GM19452 (cell line): ENCODE results near the gene PEX12.
"Not testable (repeated sequence)": the region's sequence is repeated elsewhere in the genome, so short reads cannot be mapped to it uniquely, and the experiment has no call there.

Source experiments
- ATAC-seq: cut with Tn5 transposase; IDR thresholded peaks from one replicate; pipeline ENCODE4 v1.9.1; 2021; ENCODE audit not compliant: unreplicated experiment

Gene PEX12

DNA sequence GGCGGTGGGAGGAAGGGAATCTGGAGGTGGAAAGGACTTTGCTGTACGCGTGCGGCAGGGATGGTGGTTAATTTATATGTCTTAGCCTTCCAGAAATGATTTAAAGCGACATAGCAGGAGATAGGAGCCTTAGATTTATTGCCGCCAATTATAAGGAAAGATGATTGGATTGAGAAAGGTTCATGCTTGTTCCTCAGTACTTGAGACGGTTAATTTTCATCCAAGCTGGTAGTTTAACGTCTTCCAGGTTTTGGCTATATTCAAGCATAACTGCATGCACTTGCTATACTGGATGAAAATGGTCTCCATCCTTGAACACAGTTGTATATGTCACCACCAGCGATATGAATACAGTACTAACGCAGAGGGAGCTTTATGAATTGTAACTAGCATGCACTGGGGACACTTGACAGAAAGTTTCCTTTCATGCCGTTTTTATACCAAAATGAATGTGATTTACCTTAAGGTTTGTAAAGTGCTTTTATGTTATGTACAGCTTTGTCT lies 610 bp upstream of the PEX12 start:
- no peak for ATAC-seq

DNA sequence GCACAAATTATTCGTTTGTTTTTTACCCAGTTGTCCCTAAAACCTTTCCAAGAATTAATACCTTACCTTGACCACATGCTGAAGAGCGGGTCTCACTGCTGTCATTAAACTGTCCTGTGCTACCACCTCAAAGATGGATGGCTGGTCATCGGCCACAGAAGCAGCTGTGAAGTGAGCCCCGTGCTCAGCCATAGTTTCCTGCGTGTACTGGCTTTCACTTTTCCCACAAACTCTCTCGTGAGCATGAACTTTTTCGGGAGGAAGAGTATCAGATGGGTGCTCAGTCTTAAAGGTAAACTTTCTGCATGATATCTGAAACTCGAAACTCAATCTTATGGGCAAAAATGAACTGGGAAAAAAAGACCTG lies 558 bp downstream of the PEX12 start:
- no peak for ATAC-seq

DNA sequence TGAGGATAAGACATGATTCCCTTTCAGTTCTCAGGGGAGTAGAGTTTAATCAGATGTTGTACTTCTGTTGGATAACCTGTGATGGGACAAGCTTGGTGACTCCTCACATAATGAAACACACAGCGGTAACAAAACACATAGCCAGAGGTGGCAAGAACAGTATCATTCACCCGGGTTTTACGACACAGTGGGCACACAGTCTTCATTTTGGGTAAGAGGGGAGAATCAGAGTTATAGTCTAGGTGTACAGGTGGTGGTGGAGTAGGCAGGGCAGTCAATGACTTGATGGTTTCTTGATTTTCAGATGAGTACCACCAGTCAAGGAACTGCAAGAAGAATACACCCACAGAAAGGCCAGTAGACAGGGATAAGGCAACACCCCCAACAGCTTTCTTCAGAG lies 2.6 kb downstream of the PEX12 start:
- ATAC-seq = no peak

DNA sequence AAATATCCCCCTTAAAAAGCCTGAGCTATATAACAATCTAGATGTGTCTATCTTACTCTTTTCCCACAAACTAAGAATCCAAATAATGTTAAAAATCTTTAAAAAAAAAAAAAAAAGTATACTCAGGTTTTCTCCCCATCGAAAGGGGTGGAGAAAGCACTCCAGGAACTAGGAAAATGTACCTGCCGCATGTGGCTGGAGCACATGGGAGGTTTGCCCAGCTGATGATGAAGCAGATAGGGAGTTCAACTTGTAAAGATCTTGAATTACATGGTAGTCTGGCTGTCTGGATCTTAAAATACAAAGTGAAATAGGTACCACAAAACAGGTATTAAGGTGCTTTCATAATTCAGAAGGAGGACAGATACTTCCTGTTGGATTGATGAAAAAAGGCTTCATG lies 9.0 kb downstream of the PEX12 start:
- no peak for ATAC-seq

DNA sequence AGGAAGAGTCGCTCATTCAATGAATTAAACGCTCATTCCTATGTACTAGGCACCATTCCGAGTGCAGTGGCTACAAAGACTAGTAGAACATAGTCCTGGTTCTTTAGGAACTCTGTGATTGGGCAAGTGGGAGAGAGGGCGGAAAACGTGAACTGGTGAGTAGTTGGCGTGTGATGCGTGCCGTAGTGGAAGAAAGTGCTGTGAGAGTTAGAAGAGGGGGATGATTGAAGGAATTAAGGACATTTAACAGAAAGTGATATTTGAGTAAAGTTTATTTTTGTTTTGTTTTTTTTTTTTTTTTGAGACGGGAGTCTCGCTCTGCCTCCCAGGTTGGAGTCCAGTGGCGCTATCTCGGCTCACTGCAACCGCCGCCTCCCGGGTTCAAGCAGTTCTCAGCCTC lies 9.8 kb downstream of the PEX12 start:
- no peak for ATAC-seq

DNA sequence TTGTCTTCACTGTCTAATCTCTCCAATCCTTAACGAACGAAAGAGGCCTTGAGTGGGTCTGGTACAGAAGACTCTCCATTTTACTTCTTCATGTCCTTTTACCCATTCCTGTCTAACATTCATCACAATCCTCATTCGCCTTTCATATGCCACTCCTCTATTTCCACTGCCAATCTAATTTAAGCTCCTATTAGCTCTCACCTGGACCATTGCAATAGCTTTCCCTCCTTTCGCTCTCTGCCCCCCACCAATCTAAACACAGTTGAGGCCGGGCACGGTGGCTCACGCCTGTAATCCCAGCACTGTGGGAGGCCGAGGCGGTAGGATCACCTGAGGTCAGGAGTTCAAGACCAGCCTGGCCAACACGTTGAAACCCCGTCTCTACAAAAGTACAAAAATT lies 11.4 kb downstream of the PEX12 start:
- no peak for ATAC-seq

DNA sequence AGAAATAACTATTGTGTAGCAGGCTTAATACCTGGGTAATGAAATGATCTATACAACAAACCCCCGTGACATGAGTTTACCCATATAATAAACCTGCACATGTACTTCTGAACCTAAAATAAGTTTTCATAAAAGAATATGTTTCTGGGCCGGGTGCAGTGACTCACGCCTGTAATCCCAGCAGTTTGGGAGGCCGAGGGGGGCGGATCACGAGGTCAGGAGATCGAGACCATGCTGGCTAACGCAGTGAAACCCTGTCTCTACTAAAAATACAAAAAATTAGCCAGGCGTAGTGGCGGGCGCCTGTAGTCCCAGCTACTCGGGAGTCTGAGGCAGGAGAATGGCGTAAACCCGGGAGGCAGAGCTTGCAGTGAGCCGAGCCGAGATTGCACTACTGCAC lies 15.2 kb downstream of the PEX12 start:
- not testable (repeated sequence) for ATAC-seq

DNA sequence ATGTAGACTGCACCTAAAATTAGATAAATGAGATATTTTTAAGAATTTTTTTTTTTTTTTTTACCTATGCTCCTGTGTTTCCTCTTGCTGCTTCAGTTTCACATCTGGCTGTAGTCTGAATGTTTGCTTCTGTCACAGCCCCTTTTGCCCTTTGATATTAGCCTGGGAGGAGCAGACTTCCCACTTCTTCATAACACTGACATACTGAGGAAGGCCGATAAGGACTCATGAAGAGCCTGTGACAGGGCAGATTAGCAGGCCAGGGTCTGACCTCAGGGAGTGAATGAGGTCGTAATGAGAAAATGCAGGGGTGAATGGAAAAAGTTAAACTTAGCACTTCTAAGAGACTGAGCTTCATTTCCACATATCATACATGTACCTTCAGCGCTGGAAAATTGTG lies 17.7 kb downstream of the PEX12 start, which contains the start of gene SLFN14:
Gene SLFN14, minus strand, starts transcription at position 117 of the 400 bp plus-strand sequence. CDS start 2,757 bp downstream, outside the sequence.
- ATAC-seq = no peak

DNA sequence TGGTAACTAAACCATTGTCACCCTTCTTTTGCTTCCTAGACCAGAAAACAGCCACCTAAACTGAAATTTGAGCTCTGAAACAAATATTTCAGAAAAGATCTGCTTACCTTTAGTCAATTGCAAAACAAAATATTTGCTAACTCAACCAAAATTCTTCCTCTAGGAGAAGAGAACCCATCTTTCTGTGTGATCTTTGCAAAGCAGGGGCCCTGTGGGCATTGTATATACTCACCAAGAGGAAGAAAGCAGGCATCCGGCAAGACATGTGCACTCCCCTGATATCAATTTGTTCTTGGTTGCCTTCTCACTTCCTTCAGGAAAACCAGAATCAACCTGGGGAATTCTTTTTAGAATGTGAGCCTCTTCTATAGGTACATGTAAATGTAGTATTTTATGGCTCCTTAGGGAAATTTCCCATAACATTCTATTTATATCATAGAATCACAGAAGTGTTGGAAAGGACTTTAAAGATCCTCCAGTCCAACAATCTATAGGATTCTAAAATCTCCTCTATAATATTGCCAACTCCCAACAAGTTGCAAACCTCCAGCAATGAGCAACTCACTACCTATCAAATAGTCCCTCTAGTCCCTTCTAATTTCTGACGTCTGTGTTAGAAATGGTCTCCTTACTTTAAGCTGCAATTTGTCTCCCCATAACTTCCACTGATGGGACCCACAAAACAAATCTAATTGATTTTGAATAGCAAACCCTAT lies 18.7 kb downstream of the PEX12 start:
- no peak for ATAC-seq

DNA sequence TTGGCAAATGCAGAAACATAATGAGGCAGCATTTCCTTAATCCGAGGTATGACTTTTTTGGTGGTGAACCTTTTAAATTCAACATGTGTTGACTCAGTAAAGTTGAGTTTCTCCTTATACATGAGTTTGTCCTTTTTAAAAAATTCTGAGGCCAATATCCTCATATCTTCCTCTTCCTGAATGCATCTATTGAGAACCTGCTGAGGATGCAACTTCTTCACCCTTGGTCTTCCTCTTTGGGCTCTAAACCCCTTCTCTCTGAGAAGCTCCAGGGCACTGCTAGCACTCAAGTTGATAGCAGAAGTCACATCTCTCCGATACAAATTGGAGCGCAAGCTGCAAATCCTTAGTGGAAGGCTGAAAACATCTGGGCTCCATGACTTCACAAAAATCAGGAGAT lies 21.0 kb downstream of the PEX12 start:
- no peak for ATAC-seq

DNA sequence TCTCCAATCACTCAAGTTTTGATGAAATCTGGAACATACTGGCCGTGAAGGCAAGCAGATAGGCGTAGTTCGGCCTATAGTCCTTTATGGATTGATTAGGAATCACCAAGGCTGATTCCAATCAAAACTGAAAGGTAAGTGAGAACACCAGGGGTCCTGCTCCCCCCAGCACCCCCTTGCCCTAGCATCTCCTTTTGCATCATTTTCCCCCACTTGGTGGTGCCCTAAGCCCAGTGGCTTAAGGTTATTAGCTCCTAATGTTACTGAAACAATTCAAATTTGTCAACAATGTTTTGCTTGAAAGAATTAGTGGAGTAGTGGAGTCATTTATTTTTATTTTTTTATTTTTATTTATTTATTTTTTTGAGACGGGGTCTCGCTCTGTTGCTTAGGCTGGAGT lies 22.7 kb downstream of the PEX12 start:
- no peak for ATAC-seq

DNA sequence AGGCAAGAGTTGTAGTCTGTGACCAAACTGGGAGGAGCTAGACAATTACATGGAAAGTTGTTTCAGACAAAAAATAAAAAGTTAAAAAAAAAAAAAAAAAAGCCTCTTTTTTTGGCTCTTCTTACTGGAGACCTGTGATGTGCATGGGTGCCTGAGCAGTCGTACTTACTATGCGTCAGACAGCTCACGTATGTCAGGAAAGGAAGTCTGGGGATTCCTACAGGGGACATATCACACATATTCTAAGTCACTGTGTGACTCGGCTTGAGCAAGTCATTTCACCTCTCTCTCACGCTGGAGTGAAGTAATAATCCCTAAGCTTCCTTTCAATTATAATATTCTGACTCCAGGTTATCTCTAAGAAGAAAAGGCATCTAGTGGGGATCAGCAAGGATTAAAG lies 23.7 kb downstream of the PEX12 start:
- ATAC-seq = no peak

DNA sequence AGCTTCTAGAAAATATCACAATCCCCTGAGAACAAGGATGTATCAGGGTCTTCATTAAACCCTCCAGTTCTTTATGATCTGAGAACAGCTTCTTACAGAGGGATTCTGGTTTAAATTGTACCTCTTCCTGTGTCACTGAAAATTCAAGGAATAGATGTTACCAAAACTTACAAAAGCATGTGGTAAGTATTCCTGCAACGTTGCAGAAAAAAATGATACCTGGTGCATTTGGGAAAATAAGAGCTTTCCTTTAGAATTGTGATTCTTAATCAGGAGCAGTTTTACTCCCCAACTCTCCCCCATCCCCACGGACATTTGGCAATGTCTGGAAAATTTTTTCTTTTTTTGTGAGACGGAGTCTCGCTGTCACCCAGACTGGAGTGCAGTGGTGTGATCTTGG lies 25.1 kb downstream of the PEX12 start:
- no peak for ATAC-seq

DNA sequence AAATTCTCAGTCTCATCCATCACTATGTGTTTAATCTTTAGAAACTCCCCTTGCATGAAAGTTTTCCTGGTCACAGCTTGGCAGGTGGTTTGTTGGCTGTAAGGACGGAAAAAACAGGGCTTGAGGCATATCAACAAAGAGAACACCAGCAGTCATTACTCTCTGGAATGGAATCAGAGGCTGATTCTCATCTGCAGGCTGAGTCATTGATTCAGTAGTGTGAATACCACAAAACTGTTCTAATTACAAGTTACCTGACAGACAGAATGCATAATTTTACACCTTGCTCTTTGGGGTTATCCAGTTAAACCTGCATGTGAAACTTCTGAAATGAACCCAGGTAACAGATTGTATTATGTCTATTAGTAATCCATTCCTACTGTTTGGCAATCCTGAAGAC lies 29.4 kb downstream of the PEX12 start:
- ATAC-seq = no peak

DNA sequence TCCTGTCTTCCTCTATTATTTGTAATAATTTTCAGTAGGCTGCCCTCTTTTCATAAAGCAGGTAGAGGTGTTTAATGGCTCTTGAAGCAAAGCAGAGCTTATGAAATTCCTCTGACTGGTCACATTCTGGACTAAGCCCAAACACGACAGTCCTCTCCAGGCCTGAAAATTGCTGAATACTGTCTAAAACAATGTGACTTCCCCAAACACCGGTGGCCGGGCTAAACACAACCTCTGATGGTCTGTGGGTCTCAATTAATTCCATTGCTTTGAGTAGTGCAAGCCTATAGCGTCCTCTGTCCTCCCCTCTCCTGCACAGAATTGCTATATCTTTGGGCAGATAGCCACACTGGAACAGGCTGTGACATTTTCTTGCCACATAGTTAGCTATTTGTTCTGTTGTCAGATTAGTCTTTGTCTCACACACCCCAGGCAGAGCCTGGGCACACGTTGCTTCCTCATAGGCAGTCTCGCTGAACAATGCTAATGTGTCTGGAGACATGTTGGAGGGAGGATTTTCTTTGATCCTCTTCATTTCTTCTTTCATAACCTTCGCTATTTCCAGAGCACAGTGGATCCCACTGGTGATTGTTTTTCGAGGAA lies 30.1 kb downstream of the PEX12 start:
- ATAC-seq = no peak

DNA sequence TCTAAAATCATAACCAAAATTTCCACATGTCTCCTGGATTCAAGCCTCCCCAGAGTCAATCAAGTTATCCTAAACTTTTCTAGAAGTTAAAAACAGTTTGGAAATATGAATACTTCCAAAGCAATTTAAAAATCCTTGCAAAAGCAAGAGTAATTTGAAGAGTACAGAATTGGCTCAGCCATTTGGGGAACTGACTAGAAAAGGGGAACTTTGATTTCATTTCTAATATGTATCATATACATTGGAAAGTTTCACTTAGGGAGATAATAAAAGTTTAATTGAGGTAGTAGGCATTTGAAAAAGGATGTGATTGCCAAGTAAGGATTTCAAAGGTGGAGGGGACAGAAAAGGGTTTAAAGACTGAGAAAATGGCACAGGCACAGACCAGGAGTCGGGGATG lies 31.9 kb downstream of the PEX12 start:
- ATAC-seq = no peak

DNA sequence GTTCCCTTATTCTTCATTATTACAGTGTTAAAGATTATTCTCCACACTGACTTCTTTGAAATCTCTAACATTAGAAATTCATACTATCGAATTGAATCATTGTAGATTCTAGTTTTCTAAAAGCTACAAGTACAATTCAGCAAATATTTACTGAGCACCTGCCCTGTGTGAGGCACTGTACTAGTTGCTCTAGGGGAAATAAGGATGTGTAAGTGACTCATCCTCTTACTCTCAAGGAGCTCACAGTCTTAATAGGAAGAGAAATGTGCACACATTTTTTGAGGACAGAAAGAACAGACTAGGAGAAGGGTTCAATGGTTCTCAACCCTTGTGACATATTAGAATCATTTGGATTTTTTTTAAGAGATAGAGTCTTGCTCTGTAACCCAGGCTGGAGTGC lies 33.2 kb downstream of the PEX12 start:
- ATAC-seq = no peak

DNA sequence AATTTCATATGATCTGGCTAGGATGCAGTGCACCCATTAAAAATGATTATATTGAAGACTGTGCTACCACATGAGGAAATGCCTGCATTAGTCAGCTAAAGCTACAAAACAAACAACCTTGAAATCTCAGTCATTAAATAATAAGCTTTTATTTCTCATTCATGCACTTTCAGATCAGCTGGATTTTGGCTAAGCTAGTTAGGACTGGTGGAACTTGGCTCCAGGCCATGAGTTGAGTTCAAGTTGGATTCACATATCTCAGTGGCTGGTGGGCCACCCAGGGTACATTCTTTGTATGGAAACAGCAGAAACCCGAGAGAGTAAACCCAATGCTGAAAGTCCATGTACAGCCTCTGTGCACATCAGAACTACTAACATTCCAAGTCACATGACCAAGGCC lies 34.5 kb downstream of the PEX12 start:
- no peak for ATAC-seq

DNA sequence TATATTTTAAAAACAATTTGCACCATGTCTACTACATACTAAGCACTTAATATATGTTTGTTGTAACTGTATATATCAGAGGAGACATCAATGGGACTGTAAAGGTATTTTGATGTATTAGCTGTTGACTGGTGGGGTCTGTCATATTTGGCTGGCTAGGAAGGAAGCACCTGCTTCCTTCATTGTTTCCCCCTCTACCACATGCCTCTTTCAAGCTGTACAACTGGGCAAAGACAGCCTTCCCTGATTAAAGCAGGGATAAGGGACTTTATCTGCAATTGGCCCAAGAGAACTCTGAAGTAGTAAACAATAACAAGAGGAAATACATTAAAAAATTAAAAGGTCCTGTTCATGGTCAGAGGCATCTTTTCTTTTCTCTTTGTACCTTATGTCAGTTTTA lies 35.4 kb downstream of the PEX12 start:
- no peak for ATAC-seq

DNA sequence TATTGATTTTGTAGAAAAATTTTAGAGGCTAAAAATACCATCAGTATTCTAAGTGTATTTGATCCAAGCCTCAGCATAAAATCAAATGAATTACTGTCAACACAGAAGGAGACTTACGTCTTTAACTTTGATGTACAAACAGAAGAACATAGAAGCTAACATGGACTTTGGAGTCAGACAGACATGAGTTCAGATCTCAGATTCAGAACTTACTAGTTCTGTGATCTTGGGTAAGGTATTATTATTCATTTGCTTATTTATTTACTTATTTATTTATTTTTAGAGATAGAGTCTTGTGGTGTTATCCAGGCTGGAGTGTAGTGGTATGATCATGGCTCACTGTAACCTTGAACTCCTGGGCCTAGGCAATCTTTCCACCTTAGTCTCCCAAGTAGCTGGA lies 36.9 kb downstream of the PEX12 start:
- ATAC-seq = no peak

DNA sequence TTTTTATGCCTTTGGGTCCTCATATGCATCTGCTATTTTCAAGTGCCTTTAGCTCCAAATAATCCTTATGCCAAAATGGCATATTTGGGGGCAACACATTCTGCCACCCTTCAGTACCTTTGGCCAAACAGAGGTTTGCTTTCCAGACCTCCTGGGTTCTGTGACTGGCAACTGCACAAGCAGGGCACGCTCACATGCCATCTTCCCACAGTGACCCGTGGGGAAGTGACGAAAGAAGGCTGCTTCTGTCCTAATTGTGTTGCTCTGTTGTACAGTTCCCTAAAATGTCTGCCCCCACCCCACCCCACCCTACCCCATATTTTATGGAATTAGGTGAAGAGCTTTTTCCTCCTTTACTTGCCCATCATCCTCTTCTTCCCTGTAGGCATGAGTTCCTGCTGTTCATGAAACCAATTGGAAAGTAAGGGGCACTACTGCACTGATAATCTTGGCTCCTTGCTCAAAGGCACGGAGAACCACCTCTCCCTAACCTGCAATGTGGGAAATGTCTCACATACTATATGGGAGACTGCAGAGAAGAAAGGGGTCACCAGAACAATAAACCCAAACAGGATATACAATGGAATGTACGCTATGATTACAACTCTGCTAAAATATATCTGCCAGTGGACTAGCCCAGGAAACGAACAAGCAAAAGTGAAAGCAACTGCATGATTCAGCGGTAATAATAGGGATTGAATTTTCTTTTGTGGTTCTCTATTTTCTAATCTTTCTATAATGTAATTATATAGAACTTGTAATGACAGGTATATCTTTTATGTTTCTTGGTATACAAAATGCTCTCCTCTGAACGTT lies 37.6 kb downstream of the PEX12 start:
- ATAC-seq = no peak

DNA sequence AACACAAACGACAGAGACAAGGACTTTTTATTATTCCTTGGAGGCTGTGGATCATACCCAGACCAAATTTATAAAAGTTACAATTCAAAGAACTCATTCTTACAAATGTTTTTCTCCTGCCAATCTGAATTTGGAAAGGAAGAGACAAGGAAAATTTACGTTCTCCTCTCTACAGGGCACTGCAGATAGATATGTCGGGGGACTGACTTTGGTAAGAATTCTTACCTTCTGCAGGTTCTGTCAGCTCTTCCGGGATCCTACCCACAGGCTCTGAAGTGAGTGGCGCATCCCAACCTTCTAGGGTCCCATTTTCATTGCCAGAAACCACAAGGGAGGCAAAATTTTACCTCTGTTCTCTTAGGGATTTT lies 38.7 kb downstream of the PEX12 start:
- ATAC-seq = no peak
